ENCODE data around the gene NR2F2. TPM values are rescaled to one million over a fixed set of nuclear protein-coding genes. Genes with fewer than 3 reads are reported as not detected.

The NR2F2 gene
- total and polyA plus RNA-seq, 2 of the 13 experiments (the other 11 are each of a cell fraction or from before 2014, with no cell fraction given): 3.5 to 4.7 TPM

GRCh38 chr15:96356494-96357455 is 26.3 kb downstream of the NR2F2 start (continued):
- TF ChIP-seq PITX1 (CRISPR knock-in tag; IDR thresholded peaks at IDR 0.05) (peak; percentile 49; the same call in 1 of the 2 replicates), BCL6 (CRISPR knock-in tag; IDR thresholded peaks at IDR 0.05) (peak; percentile 76), HNRNPLL (IDR thresholded peaks at IDR 0.05; ENCODE audit: low read depth, low read length, poor library complexity, severe bottlenecking) (peak; percentile 87), ZNF891 (CRISPR knock-in tag; IDR thresholded peaks at IDR 0.05) (peak; percentile 47; the same call in 1 of the 2 replicates), RFXAP (CRISPR knock-in tag; IDR thresholded peaks at IDR 0.05; ENCODE audit: borderline replicate concordance) (peak; percentile 49; the same call in 1 of the 2 replicates), ZNF329 (CRISPR knock-in tag; IDR thresholded peaks at IDR 0.05; ENCODE audit: low read depth) (0 out of 2 replicates have a peak, but pooled peaks have one; percentile 39), ZBTB39 (CRISPR knock-in tag; IDR thresholded peaks at IDR 0.05) (no peak), ZNF513 (CRISPR knock-in tag; conservative IDR thresholded peaks at IDR 0.05) (no peak), ZNF318 (CRISPR knock-in tag; IDR thresholded peaks at IDR 0.05) (no peak), ZNF816 (CRISPR knock-in tag; IDR thresholded peaks at IDR 0.05; ENCODE audit: borderline replicate concordance) (peak; percentile 81; the same call in 1 of the 2 replicates), NFATC3 (CRISPR knock-in tag; IDR thresholded peaks at IDR 0.05) (no peak), ZNF724P (CRISPR knock-in tag; IDR thresholded peaks at IDR 0.05; ENCODE audit: borderline replicate concordance) (peak; percentile 94; the same call in 1 of the 2 replicates), ZNF451 (CRISPR knock-in tag; IDR thresholded peaks at IDR 0.05) (peak; percentile 56; the same call in 1 of the 2 replicates), ZNF883 (CRISPR knock-in tag; IDR thresholded peaks at IDR 0.05; ENCODE audit: not compliant biosample characterization) (no peak), ZMYM2 (CRISPR knock-in tag; IDR thresholded peaks at IDR 0.05) (0 out of 2 replicates have a peak, but pooled peaks have one; percentile 43), SSRP1 (CRISPR knock-in tag; IDR thresholded peaks at IDR 0.05) (no peak)
